Small intestine (tissue), 7 donors: Measurements from ENCODE around the gene GLI3. TPM values are rescaled to one million over a fixed set of nuclear protein-coding genes. Genes with fewer than 3 reads are reported as not detected.

Experiments used
- DNase-seq, 2 donors: peaks; one replicate each; pipeline versions ENCODE4 v3.0.0 to v3.0.0-alpha.2; 2013
- FAIRE-seq: peaks from 2 replicates; lab custom pipeline; 2012; peaks lifted over from hg19 to GRCh38; lab: Jason Lieb, UNC
- H3K27ac ChIP-seq, 3 donors: one replicate each; pipeline ENCODE4 v1.5.1; 2013; ENCODE audit warnings: low read length in 2 of 3, mild to moderate bottlenecking in 2 of 3, control low read depth in 1 of 3, inconsistent platforms in 1 of 3, low read depth in 1 of 3, moderate library complexity in 1 of 3
- H3K27me3 ChIP-seq, 3 donors: one replicate each; pipeline ENCODE4 v1.6.1; 2013; ENCODE audit warnings: low read length in 3 of 3, inconsistent platforms in 1 of 3; ENCODE audit not compliant: control insufficient read depth in 3 of 3, insufficient read depth in 3 of 3
- H3K36me3 ChIP-seq, 3 donors: one replicate each; pipeline ENCODE4 v1.6.1; 2013; ENCODE audit warnings: low read length in 3 of 3, inconsistent platforms in 1 of 3, low read depth in 1 of 3, mild to moderate bottlenecking in 1 of 3, moderate library complexity in 1 of 3; ENCODE audit not compliant: control insufficient read depth in 3 of 3, insufficient read depth in 2 of 3
- H3K4me1 ChIP-seq, 3 donors: one replicate each; pipeline ENCODE4 v1.6.1; 2013; ENCODE audit warnings: low read length in 2 of 3, inconsistent platforms in 1 of 3, low read depth in 1 of 3, mild to moderate bottlenecking in 1 of 3, moderate library complexity in 1 of 3; ENCODE audit not compliant: control insufficient read depth in 3 of 3, insufficient read depth in 2 of 3
- H3K4me3 ChIP-seq, 3 donors: one replicate each; pipeline ENCODE4 v1.5.1; 2013; ENCODE audit warnings: low read length in 3 of 3, control low read depth in 1 of 3, inconsistent platforms in 1 of 3, low read depth in 1 of 3, mild to moderate bottlenecking in 1 of 3, moderate library complexity in 1 of 3
- H3K9me3 ChIP-seq, 2 donors: one replicate each; pipeline ENCODE4 v1.6.1; 2013; ENCODE audit warnings: low read depth in 1 of 2, low read length in 1 of 2; ENCODE audit not compliant: control insufficient read depth in 2 of 2, insufficient read depth in 1 of 2
- WGBS, 3 donors: extraction: QIAGEN DNeasy Blood & Tissue Kit; methylation state at CpG; one replicate each; pipeline ENCODE4 v1.1.7; 2013; 5-methylcytosine and 5-hydroxymethylcytosine counted together
- polyA plus RNA-seq, 4 donors: library from polyadenylated mRNA; stranded (reverse) in 3 of 4; unstranded in 1 of 4; fragments of 200-250 nt in 3 of 4; fragments of 120-200 nt in 1 of 4; gene quantifications; one replicate each; pipeline versions ENCODE4 v1.2.1 to v1.2.3, GENCODE V29; 2013
- donor health status: healthy with polysubstance abuse.
- donor health status: control.
- donor health status: control.
- donor health status: Bipolar disorder and iron deficiency.
- donor health status: healthy.

The GLI3 gene
- polyA plus RNA-seq, 4 donors, result 0.54 to 2.7 (median 1.8) TPM; not detected in 1

DNA sequence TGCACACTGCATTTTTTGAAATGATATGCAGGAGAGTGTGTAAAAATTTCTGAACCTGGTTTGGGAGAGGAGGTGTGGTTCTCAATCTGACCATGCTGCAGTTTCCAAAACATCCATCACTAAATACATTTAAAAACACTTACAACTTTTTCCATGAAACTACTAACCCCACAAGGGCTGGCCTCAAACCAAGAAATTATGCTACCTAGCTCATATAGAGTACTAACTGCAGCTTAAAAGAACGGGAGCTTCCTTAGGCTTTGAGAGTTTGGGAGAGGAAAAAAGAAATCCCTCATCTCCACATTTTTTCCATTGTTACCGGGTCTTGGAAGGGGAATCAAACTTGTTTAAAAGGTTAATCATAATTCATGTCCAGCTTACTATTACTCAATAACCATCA lies 214.2 kb downstream of the GLI3 start:
- Histone ChIP-seq H3K4me3 (no peak overlapping the region), H3K4me1 (no peaks in the 10 kb centered on the region), H3K36me3 (peaks cover 0 to 5% (median 0%) of the 10 kb centered on the region in 3 donors), H3K9me3 (no peaks in the 10 kb centered on the region), H3K27me3 (peaks cover 0 to 3% (median 0%) of the 10 kb centered on the region in 3 donors), H3K27ac (no peak overlapping the region)
- no peak for FAIRE-seq
- DNase-seq, result no peak
- WGBS, 3 donors, result 75 to 85% (median 85%) methylated on average over 2 of the region's 2 CpGs

DNA sequence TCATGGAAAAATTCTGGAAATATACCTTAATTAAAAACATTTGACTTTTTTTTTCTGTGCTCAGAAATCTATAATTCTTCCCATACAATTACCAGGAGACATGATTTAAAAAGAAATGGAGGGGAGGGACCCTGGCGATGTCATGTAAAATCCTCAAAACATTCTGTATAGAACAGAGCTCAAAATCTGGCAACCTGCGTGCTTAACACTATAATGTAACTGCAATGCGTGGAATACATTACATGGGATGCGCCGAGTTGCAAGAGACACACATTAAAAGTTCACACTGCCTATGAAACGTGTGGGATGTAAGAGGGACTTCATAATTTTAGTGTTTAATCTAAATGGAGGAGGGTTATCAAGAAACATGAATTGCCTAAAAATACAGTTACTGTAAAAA lies 215.0 kb downstream of the GLI3 start:
- DNase-seq (no peak), FAIRE-seq (no peak)
- WGBS, 3 donors, result 79 to 80% (median 80%) methylated on average over 6 of the region's 6 CpGs
- Histone ChIP-seq H3K4me1 (no peaks in the 10 kb centered on the region), H3K36me3 (peaks cover 0 to 5% (median 0%) of the 10 kb centered on the region in 3 donors), H3K4me3 (no peak overlapping the region), H3K27ac (no peak overlapping the region), H3K9me3 (no peaks in the 10 kb centered on the region), H3K27me3 (peaks cover 0 to 3% (median 0%) of the 10 kb centered on the region in 3 donors)

DNA sequence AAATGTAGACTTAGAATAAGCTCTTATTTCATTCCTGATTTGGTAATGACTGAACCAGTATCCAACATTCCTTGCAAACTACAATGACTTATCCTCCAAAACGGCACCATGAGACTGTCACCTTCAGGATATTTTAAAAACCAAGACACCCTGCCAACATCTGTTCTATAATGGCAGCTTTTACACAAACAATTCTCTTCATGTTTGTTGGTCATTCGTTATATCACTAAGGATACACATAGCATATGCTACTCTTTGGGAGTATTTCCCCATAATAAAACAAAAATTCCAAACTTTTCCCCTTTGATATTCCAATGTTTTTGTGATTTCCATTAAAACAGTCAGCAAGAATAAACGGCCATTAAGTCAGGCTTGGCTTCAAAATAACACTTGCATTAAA lies 215.4 kb downstream of the GLI3 start:
- Histone ChIP-seq H3K4me1 (no peaks in the 10 kb centered on the region), H3K9me3 (no peaks in the 10 kb centered on the region), H3K27ac (no peak overlapping the region), H3K27me3 (peaks cover 0 to 3% (median 0%) of the 10 kb centered on the region in 3 donors), H3K36me3 (peaks cover 0 to 5% (median 0%) of the 10 kb centered on the region in 3 donors), H3K4me3 (no peak overlapping the region)
- DNase-seq (no peak), FAIRE-seq (no peak)
- WGBS, 3 donors, result 58 to 66% (median 63%) methylated on average over 3 of the region's 3 CpGs

DNA sequence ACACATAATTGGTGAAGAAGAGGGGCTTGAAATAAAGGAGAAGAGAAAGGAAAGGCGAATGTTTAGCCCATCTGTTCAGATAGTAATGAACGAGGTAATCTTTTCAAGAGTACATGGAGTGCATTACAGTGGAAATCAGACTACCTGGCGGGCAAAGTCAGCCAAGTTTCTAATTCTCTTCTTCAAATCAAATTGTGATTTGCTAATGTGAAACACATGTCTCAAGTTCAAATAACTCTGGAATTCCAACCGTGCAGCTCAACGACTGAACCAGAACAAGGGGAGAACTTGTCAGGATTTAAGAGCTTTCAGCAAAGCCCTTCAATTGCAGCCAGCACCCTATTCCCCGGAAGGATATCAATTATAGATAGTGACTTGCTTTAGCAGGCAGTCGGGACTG lies 216.9 kb downstream of the GLI3 start:
- FAIRE-seq (no peak), DNase-seq (no peak)
- Histone ChIP-seq H3K27me3 (peaks cover 0 to 3% (median 0%) of the 10 kb centered on the region in 3 donors), H3K4me3 (no peak overlapping the region), H3K27ac (no peak overlapping the region), H3K4me1 (no peaks in the 10 kb centered on the region), H3K9me3 (no peaks in the 10 kb centered on the region), H3K36me3 (peaks cover 0 to 2% (median 0%) of the 10 kb centered on the region in 3 donors)
- 70 to 77% (median 74%) methylated on average over 7 of the region's 7 CpGs for WGBS, 3 donors

DNA sequence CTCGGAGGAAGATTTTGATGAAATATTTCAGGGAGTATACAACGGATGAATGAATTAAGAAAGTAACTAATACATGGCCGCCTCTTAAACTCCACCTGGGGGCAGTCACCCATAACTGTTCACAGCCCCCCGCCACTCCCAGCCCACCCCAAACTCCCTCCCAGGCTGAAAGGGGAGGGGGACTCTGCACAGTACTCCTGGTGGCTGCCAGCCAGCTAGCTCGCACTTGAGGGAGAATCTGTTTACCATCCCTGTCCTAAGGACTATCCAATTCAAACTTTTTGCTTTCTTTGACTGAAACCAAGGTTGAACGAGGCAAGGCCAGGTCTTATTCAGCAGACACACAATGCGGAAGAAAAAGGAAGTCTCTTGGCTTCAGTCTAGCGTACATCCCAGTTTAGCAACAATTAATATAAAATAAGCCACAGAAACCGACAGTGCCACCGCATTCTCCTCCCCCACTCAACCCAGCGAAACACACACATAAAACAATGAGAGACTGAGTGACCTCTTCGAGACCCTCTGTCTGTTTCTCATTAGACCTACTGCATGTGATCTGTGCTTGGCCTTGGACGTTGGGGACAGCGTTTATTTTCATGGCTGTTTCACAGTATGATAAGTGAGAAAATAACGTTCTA lies 219.5 kb downstream of the GLI3 start:
- Histone ChIP-seq H3K27ac (no peak overlapping the region), H3K4me3 (no peak overlapping the region), H3K9me3 (peaks cover 0 to 9% of the 10 kb centered on the region in 2 donors), H3K4me1 (no peaks in the 10 kb centered on the region), H3K36me3 (no peaks in the 10 kb centered on the region), H3K27me3 (no peaks in the 10 kb centered on the region)
- FAIRE-seq (no peak), DNase-seq (no peak)
- 56 to 66% (median 62%) methylated on average over 15 of the region's 15 CpGs for WGBS, 3 donors

DNA sequence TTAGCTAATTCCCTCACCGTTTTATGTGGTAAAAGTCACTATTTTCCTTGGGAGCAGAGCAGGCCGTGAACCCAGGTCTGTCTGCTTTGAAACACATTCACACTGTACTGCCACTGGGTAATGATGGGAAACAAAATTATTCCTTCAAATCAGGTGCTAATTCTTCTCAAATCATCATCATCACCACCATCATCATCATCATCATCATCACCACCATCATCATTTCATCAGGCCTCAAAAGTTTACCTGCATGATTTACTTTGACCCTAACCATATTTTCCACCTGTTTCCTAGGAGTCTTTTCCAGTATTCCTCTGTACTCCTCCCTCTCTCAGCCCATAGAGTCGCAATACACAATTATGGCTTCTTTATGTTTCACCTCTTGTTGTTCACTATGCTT lies 220.5 kb downstream of the GLI3 start:
- Histone ChIP-seq H3K36me3 (no peaks in the 10 kb centered on the region), H3K4me3 (no peak overlapping the region), H3K27ac (no peak overlapping the region), H3K27me3 (no peaks in the 10 kb centered on the region), H3K9me3 (peaks cover 0 to 9% of the 10 kb centered on the region in 2 donors), H3K4me1 (no peaks in the 10 kb centered on the region)
- DNase-seq (no peak), FAIRE-seq (no peak)
- 85 to 96% (median 88%) methylated on average over 3 of the region's 3 CpGs for WGBS, 3 donors

DNA sequence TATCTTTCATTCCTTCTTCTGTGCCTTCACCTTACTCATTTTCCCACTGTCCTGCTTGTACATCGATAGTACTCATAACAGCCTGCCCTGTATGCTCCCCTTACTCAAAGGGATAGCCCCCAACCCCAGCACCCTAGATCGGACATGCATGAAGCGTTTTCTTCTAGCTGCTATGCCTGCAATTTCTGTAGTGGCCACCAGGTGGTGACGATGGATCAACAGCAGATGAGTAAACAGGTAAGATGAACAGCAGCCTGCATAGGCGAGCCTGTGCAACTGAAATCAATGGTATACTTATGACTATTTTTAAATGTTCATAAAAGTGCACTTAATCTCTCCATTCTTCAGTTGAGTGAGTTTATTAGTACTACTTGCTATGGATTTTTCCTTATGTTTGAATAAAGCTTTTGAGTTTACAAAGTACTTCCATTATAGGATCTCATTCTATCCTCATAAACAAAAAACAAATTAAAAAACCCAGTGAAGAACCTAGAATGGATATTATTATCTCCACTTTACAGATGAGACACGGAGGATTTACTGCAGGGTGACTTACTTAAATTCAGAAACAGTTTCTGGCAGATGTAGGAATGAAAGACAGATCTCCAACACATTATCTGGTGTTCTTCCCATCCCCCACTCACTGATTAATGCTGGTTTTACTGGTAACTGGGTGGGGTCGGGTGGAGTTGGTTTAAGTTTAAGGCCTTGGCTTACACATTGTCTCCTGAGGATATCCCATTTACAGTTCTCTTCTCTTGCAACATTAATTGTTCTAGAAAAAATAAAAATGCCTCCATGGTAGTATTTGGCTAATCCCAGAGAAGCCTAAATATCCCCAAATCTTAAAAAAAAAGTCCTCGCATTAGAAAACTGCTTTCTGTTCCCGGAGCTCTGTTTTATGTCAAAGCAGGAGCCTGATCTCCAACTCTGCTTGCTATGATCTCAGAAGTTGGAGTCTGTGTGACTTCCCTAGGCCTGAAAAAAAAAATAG lies 222.1 kb downstream of the GLI3 start:
- DNase-seq (peak; percentile 58 to 60), FAIRE-seq (no peak)
- Histone ChIP-seq H3K4me1 (no peaks in the 10 kb centered on the region), H3K4me3 (no peak overlapping the region), H3K27ac (no peak overlapping the region), H3K36me3 (no peaks in the 10 kb centered on the region), H3K27me3 (no peaks in the 10 kb centered on the region), H3K9me3 (peaks cover 0 to 9% of the 10 kb centered on the region in 2 donors)
- 44 to 57% (median 53%) methylated on average over 9 of the region's 9 CpGs for WGBS, 3 donors

DNA sequence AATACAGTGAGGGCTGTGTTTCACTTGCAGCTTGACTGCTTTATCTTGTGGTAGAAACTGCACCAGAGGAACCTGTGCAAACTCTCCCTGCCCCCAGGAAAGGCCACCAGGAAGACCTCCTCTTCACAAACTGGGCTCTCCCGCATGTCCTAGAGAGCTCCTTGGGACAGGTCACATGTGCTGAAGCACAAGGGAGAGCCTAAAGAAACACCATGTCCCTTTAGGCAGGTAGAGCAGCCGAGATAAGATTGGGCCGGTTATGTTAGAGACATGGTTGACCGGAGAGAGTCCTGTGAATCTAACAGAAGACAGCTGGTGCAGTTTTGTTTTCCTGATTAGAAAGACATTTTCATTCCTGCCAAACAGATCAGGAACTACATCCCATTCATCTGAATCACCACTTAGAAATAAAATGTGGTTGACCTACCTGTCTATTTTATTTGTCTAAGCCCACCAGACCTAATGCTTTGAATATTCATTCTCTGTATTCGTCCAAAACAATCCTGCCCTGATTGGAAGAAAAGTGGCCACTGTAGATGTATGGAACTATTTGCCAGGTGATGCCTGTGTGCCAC lies 224.1 kb downstream of the GLI3 start:
- no peaks in the 10 kb centered on the region for H3K4me1 ChIP-seq
- 69 to 80% (median 71%) methylated on average over 5 of the region's 5 CpGs for WGBS, 3 donors
- no peaks in the 10 kb centered on the region for H3K36me3 ChIP-seq
- H3K27ac ChIP-seq, result no peak overlapping the region
- peaks cover 0 to 9% of the 10 kb centered on the region in 2 donors for H3K9me3 ChIP-seq
- no peak overlapping the region for H3K4me3 ChIP-seq
- no peaks in the 10 kb centered on the region for H3K27me3 ChIP-seq
- DNase-seq (no peak), FAIRE-seq (no peak)
